K562 (cell line): Measurements from ENCODE around the gene PDHX. TPM values are rescaled to one million over a fixed set of nuclear protein-coding genes. Genes with fewer than 3 reads are reported as not detected.

Experiments
- ATAC-seq: fragments of 200-7000 bp; cut with Tn5 transposase; 3 replicates; pipeline ENCODE4 v1.9.1; 2020; ENCODE audit warnings: moderate library complexity
- BruUV-seq: library from RNA; stranded (reverse); fragments of 400-500 nt; replicated peaks from 2 replicates; lab custom pipeline; 2021; lab: Mats Ljungman, UMichigan
- CTCF ChIA-PET: fragments of 300-600 bp; formaldehyde crosslinking; extraction: SDS; loops from one replicate; lab custom pipeline; 2021; ENCODE audit warnings: low intra/inter-chr PET ratio; lab: Yijun Ruan, JAX
- POLR2A ChIA-PET: fragments of 300-600, 350-650 bp; sonication (Branson Sonifier 250); formaldehyde crosslinking; extraction: SDS; loops from one replicate; lab custom pipeline; 2021; ENCODE audit warnings: antibody characterized with exemption, inconsistent platforms; lab: Yijun Ruan, JAX
- DNase-seq, 4 experiments: peaks; one replicate each; pipeline versions ENCODE4 v3.0.0 to v3.0.0-alpha.2; 2011 to 2018; ENCODE audit warnings: low spot score in 3 of 4, mixed read lengths in 3 of 4; ENCODE audit errors: extremely low read depth in 1 of 4
- FAIRE-seq: peaks from 2 replicates; lab custom pipeline; 2011; peaks lifted over from hg19 to GRCh38; lab: Jason Lieb, UNC
- H2AFZ ChIP-seq: 2 replicates; pipeline ENCODE4 v1.6.0; 2011; ENCODE audit warnings: low read depth, low read length, control low read depth, inconsistent platforms
- H3K27ac ChIP-seq: fragments of 200-600 bp; 3 replicates; pipeline ENCODE4 v1.8.0; 2011; ENCODE audit warnings: low read depth, mild to moderate bottlenecking, control low read depth, inconsistent platforms, low read length, moderate library complexity, mixed read lengths; ENCODE audit errors: extremely low read depth
- H3K27me3 ChIP-seq, 2 experiments: fragments of 300-600 bp in 1 of 2; 2 replicates in 1 of 2; 3 replicates in 1 of 2; pipeline versions ENCODE4 v1.6.0 to v1.8.0; 2011; ENCODE audit warnings: inconsistent platforms in 2 of 2, low read length in 2 of 2, mild to moderate bottlenecking in 1 of 2, mixed read lengths in 1 of 2, moderate library complexity in 1 of 2; ENCODE audit not compliant: control insufficient read depth in 2 of 2, insufficient read depth in 2 of 2
- H3K36me3 ChIP-seq: fragments of 300-600 bp; 3 replicates; pipeline ENCODE4 v1.8.0; 2011; ENCODE audit warnings: mild to moderate bottlenecking, low read length, inconsistent platforms; ENCODE audit not compliant: control insufficient read depth, insufficient read depth
- H3K4me1 ChIP-seq, 2 experiments: fragments of 200-600 bp in 1 of 2; replicated peaks in 1 of 2; 2 replicates in 1 of 2; 3 replicates in 1 of 2; pipeline versions ENCODE4 v1.5.1 to v1.8.0; 2011; ENCODE audit warnings: inconsistent platforms in 2 of 2, low read length in 2 of 2, mild to moderate bottlenecking in 1 of 2, mixed read lengths in 1 of 2, moderate library complexity in 1 of 2; ENCODE audit not compliant: control insufficient read depth in 2 of 2, insufficient read depth in 2 of 2
- H3K4me2 ChIP-seq: 2 replicates; pipeline ENCODE4 v1.6.1; 2011; ENCODE audit warnings: low read length, control low read depth, inconsistent platforms, mixed read lengths; ENCODE audit not compliant: insufficient read depth
- H3K4me3 ChIP-seq: fragments of 200-600 bp; sonication (generic), shearing (Covaris generic); 2 replicates; pipeline ENCODE4 v1.5.1; 2016; ENCODE audit warnings: control low read depth, inconsistent platforms
- H3K79me2 ChIP-seq: fragments of 200-600 bp; 3 replicates; pipeline ENCODE4 v1.8.0; 2011; ENCODE audit warnings: low read length, inconsistent platforms; ENCODE audit not compliant: control insufficient read depth, insufficient read depth
- H3K9ac ChIP-seq, 2 experiments: 2 replicates each; pipeline versions ENCODE4 v1.6.0 to v1.6.1; 2011; ENCODE audit warnings: low read depth in 2 of 2, low read length in 2 of 2, control low read depth in 1 of 2, inconsistent platforms in 1 of 2, mild to moderate bottlenecking in 1 of 2, mixed read lengths in 1 of 2; ENCODE audit not compliant: insufficient read depth in 1 of 2
- H3K9me1 ChIP-seq: one replicate; pipeline ENCODE4 v1.6.0; 2011; ENCODE audit warnings: inconsistent platforms, mild to moderate bottlenecking, low read length, moderate library complexity; ENCODE audit not compliant: control insufficient read depth, insufficient read depth
- H3K9me3 ChIP-seq: replicated peaks from 2 replicates; pipeline ENCODE4 v1.5.1; 2011; ENCODE audit warnings: low read depth, low read length, inconsistent platforms; ENCODE audit not compliant: control insufficient read depth, insufficient read depth
- H4K20me1 ChIP-seq: replicated peaks from 2 replicates; pipeline ENCODE4 v1.6.1; 2011; ENCODE audit warnings: low read length, inconsistent platforms, mixed read lengths; ENCODE audit not compliant: control insufficient read depth, insufficient read depth
- ARID1B ChIP-seq: fragments of 450-650 bp; IDR thresholded peaks from 2 replicates; pipeline ENCODE4 v1.6.1; 2016; ENCODE audit warnings: antibody characterized with exemption, mild to moderate bottlenecking, inconsistent platforms
- BMI1 ChIP-seq: fragments of 150-350 bp; IDR thresholded peaks from 2 replicates; pipeline ENCODE4 v1.6.1; 2014; ENCODE audit warnings: low read length
- CEBPB ChIP-seq: fragments of 450-650 bp; IDR thresholded peaks from 2 replicates; pipeline ENCODE4 v1.6.1; 2016; ENCODE audit warnings: missing genetic modification characterization, missing compliant biosample characterization
- CEBPG ChIP-seq, 3 experiments: fragments of 200-800 bp in 1 of 3; sonication (Bioruptor generic) in 1 of 3; sonication (generic) in 1 of 3; formaldehyde crosslinking in 1 of 3; IDR thresholded peaks in 2 of 3; conservative IDR thresholded peaks in 1 of 3; 2 replicates each; pipeline versions ENCODE4 v1.6.1 to v1.8.0; 2016 to 2022; ENCODE audit warnings: missing compliant biosample characterization in 2 of 3, missing genetic modification characterization in 2 of 3, mild to moderate bottlenecking in 1 of 3, missing genetic modification reagents in 1 of 3
- CHCHD3 ChIP-seq: fragments of 250-450 bp; sonication (Bioruptor Pico); IDR thresholded peaks from 2 replicates; pipeline ENCODE4 v2.1.2; 2022; ENCODE audit warnings: mild to moderate bottlenecking
- E2F8 ChIP-seq: fragments of 450-650 bp; IDR thresholded peaks from 2 replicates; pipeline ENCODE4 v1.7.1; 2018; ENCODE audit warnings: mild to moderate bottlenecking, low read depth; ENCODE audit not compliant: partially characterized antibody
- MED1 ChIP-seq: sonication (generic); formaldehyde crosslinking; IDR thresholded peaks from 2 replicates; pipeline ENCODE4 v1.8.1; 2023; ENCODE audit warnings: missing genetic modification reagents, borderline replicate concordance
- MEIS2 ChIP-seq: fragments of 450-650 bp; IDR thresholded peaks from 2 replicates; pipeline ENCODE4 v1.6.1; 2014; ENCODE audit warnings: mild to moderate bottlenecking; ENCODE audit not compliant: partially characterized antibody
- NFE2 ChIP-seq: IDR thresholded peaks from 2 replicates; pipeline ENCODE4 v1.6.1; 2014; ENCODE audit warnings: antibody characterized with exemption, low read depth
- TSC22D4 ChIP-seq: fragments of 450-650 bp; IDR thresholded peaks from 2 replicates; pipeline ENCODE4 v1.6.1; 2016; ENCODE audit warnings: missing genetic modification characterization, missing biosample characterization, control low read depth
- ZBTB7A ChIP-seq: IDR thresholded peaks from 2 replicates; pipeline ENCODE4 v1.6.1; 2011; ENCODE audit warnings: low read depth, mild to moderate bottlenecking, low read length, moderate library complexity, borderline replicate concordance; ENCODE audit not compliant: control insufficient read depth
- ZNF165 ChIP-seq: fragments of 250-450 bp; sonication (Bioruptor Pico); IDR thresholded peaks from 2 replicates; pipeline ENCODE4 v1.4.0; 2020; ENCODE audit warnings: borderline replicate concordance
- ZNF217 ChIP-seq: sonication (generic); formaldehyde crosslinking; IDR thresholded peaks from 2 replicates; pipeline ENCODE4 v1.8.0; 2022; ENCODE audit warnings: mild to moderate bottlenecking, missing genetic modification reagents
- ZSCAN32 ChIP-seq: fragments of 450-650 bp; formaldehyde crosslinking; IDR thresholded peaks from 2 replicates; pipeline ENCODE4 v1.4.0; 2020; ENCODE audit warnings: mild to moderate bottlenecking, moderate library complexity
- WGBS: fragments of 100-300 bp; shearing (Covaris generic); methylation state at CpG from one replicate; pipeline ENCODE4 v1.1.6; 2016; ENCODE audit warnings: low coverage, mixed read lengths; ENCODE audit not compliant: insufficient coverage; ENCODE audit errors: missing lambda C conversion rate; 5-methylcytosine and 5-hydroxymethylcytosine counted together
- in situ Hi-C: fragments of 300-500 bp; cut with MboI; formaldehyde crosslinking; loops from 4 replicates; pipeline ENCODE4 v1.15.0; 2018; ENCODE audit warnings: inconsistent platforms, mixed read lengths
- intact Hi-C: fragments of 100-400 bp; cut with micrococcal nuclease; formaldehyde crosslinking; loops from 2 replicates; pipeline ENCODE4 v1.14.2; 2022
- polyA plus RNA-seq, 8 experiments: library from polyadenylated mRNA; depleted of rRNA in 4 of 8; stranded (reverse) in 5 of 8; unstranded in 3 of 8; fragments of >200 nt; fragmentation: Nextera tagmentation in 2 of 8; fragmentation: Illumina TruSeq in 1 of 8; extraction: Ambion mirVana in 2 of 8; extraction: Trizol in 1 of 8; gene quantifications; 2 replicates each; pipeline versions ENCODE4 v1.2.1 to v1.2.3, GENCODE V29; 2011 to 2014; ENCODE audit warnings: inconsistent platforms in 1 of 8, missing spikeins in 1 of 8
- total RNA-seq, 7 experiments: library from RNA; depleted of rRNA in 6 of 7; stranded (reverse); fragments of >200 nt in 6 of 7; fragmentation: Illumina TruSeq in 2 of 7; extraction: Trizol in 2 of 7; gene quantifications; 2 replicates each; pipeline versions ENCODE4 v1.2.1 to v1.2.3, GENCODE V29; 2011 to 2021; ENCODE audit warnings: low replicate concordance in 1 of 7
- TF ChIP-seq, protein P1 (sequence below): fragments of 450-650 bp; formaldehyde crosslinking; IDR thresholded peaks from 2 replicates; pipeline ENCODE4 v1.4.0; 2022; ENCODE audit warnings: mild to moderate bottlenecking, moderate library complexity
- TF ChIP-seq, protein P2 (sequence below), 2 experiments: fragments of 450-650 bp in 1 of 2; sonication (generic) in 1 of 2; formaldehyde crosslinking in 1 of 2; IDR thresholded peaks in 1 of 2; conservative IDR thresholded peaks in 1 of 2; 2 replicates each; pipeline versions ENCODE4 v1.6.1 to v1.8.1; 2016 to 2023; ENCODE audit warnings: mild to moderate bottlenecking in 2 of 2, moderate library complexity in 2 of 2, inconsistent platforms in 1 of 2, missing genetic modification reagents in 1 of 2

PDHX gene
- total and polyA plus RNA-seq, 9 of the 15 experiments (the other 6 are each of a cell fraction or from before 2014, with no cell fraction given), result 20.8 to 43.5 (median 31.2) TPM

- TF ChIP-seq TSC22D4 (no peak), E2F8 (no peak), NFE2 (no peak), ZBTB7A (no peak), ZNF165 (no peak), CHCHD3 (CRISPR knock-in tag) (no peak), MED1 (CRISPR knock-in tag) (no peak)
Observed at GRCh38 chr11:34997952-34998528, 81.6 kb downstream of the PDHX start (continued).

- H3K9me3 ChIP-seq, result no peaks in the 10 kb centered on the region
- H3K9me1 ChIP-seq, result no peaks in the 10 kb centered on the region
- no peak for DNase-seq
- 45% methylated on average over 4 of the region's 4 CpGs for WGBS
- intact Hi-C loops (loop anchor here (5.0 kb wide), 4 partner anchors 72 to 393 kb away; no protein-coding TSS in a partner anchor), in situ Hi-C loops (loop anchor here (5.0 kb wide), 1 partner anchor 238 kb away; no protein-coding TSS in a partner anchor)
- no peaks in the 10 kb centered on the region for H4K20me1 ChIP-seq
- no peak overlapping the region for H3K9ac ChIP-seq
- BruUV-seq, result no TSS peak
- no peaks in the 10 kb centered on the region for H3K79me2 ChIP-seq
- H3K27me3 ChIP-seq, result no peaks in the 10 kb centered on the region
- no peak overlapping the region for H3K4me2 ChIP-seq
- ATAC-seq, result no peak
- CTCF ChIA-PET, result interaction anchor here (2.0 kb wide), 1 partner anchor 143 kb away, joined by 6 read pairs; no protein-coding TSS in a partner anchor
- TF ChIP-seq BMI1 (no peak), ARID1B (0 out of 2 replicates have a peak, but pooled peaks have one; percentile 9), CEBPG (CRISPR knock-in tag; IDR thresholded peaks at IDR 0.05) (no peak), CEBPG (tag; conservative IDR thresholded peaks at IDR 0.05 in 1 of 2, IDR thresholded peaks at IDR 0.05 in 1 of 2) (peak; percentile 47 to 86), ZSCAN32 (CRISPR knock-in tag) (0 out of 2 replicates have a peak, but pooled peaks have one; percentile 20), CEBPB (tag) (0 out of 2 replicates have a peak, but pooled peaks have one; percentile 9), ZNF217 (CRISPR knock-in tag) (no peak), MEIS2 (peak; percentile 29)
- TF ChIP-seq, protein P1, sequence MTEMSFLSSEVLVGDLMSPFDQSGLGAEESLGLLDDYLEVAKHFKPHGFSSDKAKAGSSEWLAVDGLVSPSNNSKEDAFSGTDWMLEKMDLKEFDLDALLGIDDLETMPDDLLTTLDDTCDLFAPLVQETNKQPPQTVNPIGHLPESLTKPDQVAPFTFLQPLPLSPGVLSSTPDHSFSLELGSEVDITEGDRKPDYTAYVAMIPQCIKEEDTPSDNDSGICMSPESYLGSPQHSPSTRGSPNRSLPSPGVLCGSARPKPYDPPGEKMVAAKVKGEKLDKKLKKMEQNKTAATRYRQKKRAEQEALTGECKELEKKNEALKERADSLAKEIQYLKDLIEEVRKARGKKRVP (CRISPR knock-in tag), result peak; percentile 64; the same call in 1 of the 2 replicates
- TF ChIP-seq, protein P2, sequence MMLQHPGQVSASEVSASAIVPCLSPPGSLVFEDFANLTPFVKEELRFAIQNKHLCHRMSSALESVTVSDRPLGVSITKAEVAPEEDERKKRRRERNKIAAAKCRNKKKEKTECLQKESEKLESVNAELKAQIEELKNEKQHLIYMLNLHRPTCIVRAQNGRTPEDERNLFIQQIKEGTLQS (IDR thresholded peaks at IDR 0.05), result peak; percentile 53; the same call in 1 of the 2 replicates
- TF ChIP-seq, protein P2 (CRISPR knock-in tag; conservative IDR thresholded peaks at IDR 0.05), result no peak
- POLR2A ChIA-PET, result interaction anchor here (0.7 kb wide), 1 partner anchor 12 kb away, joined by 3 read pairs; no protein-coding TSS in a partner anchor
- H3K4me3 ChIP-seq, result no peak overlapping the region
- H3K27ac ChIP-seq, result no peak overlapping the region
- peak; percentile 61 for FAIRE-seq
- H3K36me3 ChIP-seq, result no peaks in the 10 kb centered on the region
- H3K4me1 ChIP-seq, result no peaks in the 10 kb centered on the region
- no peak overlapping the region for H2AFZ ChIP-seq
Observed at GRCh38 chr11:34999453-34999852, 83.0 kb downstream of the PDHX start.
